Posterior cingulate gyrus (tissue), 11 donors: ENCODE measurements around the gene SH3TC1.

Experiments used
- DNase-seq, 10 donors: peaks; one replicate each; pipeline versions ENCODE4 v3.0.0 to v3.0.0-alpha.2; 2020 to 2021; ENCODE audit warnings: mixed read lengths in 3 of 10
- intact Hi-C: fragments of 100-400 bp; cut with DNase I; formaldehyde crosslinking; loops from one replicate; pipeline ENCODE4 v1.15.1; 2023

Gene SH3TC1

DNA sequence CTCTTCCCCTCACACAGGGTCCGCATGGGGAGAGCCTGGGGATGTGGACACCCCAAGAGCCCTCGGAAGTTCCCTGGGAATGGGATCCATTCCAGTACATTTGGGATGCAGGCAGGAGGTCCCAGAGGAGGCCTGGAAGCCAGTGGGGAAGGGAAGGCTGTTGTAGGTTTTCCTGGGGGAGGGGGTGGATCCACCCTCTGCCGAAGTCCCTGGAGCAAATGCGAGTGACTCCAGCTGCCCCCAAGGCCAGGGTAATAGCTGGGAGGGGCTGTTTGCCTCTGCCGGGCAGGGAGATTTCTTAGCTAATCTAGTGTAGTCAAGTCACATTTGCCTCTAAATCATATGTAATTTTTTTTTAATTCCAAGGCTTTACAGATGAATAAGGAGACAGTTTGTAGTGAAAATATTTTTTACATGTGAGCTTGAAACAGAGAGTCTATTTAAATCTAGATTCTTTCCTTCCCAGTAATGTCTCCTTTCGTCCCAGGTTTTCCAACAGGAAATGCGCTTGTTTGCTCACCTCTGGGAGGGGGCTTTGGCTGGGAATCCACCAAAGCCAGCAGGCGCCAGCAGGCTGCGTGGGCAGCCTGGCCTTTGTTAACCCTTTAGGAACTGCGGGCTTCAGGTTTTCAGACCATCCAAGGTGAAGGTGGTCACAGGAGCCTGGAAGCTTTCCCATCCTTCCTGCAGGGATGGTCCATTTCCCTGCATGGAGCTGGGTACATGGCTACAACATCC lies 26.8 kb downstream of the SH3TC1 start:
- DNase-seq, result no peak
- intact Hi-C loops, result no loop called here

GRCh38 chr4:8227201-8227770 lies 28.2 kb downstream of the SH3TC1 start:
- peak in 2 of 10 donors; percentile 75 to 77 for DNase-seq

GRCh38 chr4:8227771-8228318 lies 28.8 kb downstream of the SH3TC1 start:
- intact Hi-C loops, result no loop called here
- DNase-seq, result peak in 2 of 10 donors; percentile 69 to 85

More at GRCh38 chr4:8227201-8227770, 28.2 kb downstream of the SH3TC1 start:
- intact Hi-C loops, result no loop called here

GRCh38 chr4:8228319-8229250 lies 29.5 kb downstream of the SH3TC1 start:
- DNase-seq, result peak; percentile 25 to 92 (median 56)
- intact Hi-C loops, result no loop called here

DNA sequence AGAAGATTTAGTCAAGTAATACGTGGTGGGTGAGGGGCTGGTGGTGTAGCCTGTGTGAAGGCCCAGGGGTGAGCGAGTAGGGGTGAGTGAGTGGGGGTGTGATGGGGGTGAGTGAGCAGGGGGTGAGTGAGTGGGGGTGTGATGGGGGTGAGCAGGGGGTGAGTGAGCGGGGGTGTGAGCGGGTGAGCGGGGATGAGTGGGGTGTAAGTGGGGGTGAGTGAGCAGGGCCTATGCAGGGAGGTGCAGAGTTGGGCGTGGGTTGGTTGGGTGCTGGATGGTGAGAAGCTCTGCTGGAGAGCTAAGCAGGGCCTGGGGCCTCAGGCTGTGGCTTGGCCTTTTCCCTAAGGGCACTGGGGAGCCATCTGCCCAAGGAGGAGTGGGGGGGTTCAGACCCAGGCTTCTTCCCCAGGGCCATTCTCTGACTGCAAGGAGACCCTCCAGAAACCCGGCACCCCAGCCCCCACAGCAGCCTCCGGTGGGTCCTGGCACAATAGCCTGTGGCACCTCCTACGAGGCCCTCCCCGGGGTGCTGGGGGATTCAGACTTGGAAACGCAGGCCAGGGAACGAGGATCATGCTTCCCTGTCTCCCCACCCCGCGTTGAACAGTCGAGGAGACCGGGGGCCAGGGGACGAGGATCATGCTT lies 30.4 kb downstream of the SH3TC1 start:
- intact Hi-C loops, result no loop called here
- DNase-seq, result peak in 2 of 10 donors; percentile 12 to 72

DNA sequence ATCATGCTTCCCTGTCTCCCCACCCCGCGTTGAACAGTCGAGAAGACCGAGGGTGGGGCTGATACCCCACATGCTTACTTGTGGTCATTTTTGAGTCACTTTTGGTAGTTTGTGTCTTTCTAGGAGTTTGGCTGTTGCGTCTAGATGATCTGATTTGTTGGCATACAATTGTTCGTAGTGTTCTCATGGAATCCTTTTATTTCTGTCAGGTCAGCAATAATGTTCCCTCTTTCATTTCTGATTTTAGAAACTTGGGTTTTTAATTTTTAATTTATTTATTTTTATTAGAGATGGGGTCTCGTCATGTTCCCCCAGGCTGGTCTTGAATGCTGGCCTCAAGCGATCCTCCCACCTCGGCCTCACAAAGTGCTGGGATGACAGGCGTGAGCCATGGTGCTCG lies 30.9 kb downstream of the SH3TC1 start:
- intact Hi-C loops, result no loop called here
- peak in 1 of 10 donors; percentile 11 for DNase-seq

GRCh38 chr4:8230891-8231290 lies 31.8 kb downstream of the SH3TC1 start:
- intact Hi-C loops, result no loop called here
- DNase-seq, result peak in 1 of 10 donors; percentile 10

- intact Hi-C loops, result no loop called here
- peak in 2 of 10 donors; percentile 25 to 79 for DNase-seq
Measured at GRCh38 chr4:8231551-8232049, 32.5 kb downstream of the SH3TC1 start.

DNA sequence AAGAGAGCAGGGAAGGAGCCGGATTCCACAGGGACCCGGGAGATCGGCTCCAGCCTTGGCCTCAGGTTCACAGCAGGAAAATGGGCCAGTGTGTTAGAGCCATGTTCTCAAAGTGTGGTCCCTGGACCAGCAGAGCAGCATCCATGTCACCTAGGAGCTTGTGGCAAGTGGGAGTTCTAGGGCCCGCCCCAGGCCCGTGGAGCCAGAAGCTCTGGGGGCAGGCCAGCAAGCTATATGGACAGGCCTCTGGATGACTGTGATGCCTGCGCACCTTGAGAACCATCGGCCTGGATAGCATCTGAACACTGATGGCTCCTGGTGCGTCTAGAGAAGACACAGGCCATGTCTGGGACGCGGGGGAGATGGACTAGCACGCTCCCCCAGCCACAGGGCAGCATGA lies 33.7 kb downstream of the SH3TC1 start:
- DNase-seq, result peak in 1 of 10 donors; percentile 17
- intact Hi-C loops, result no loop called here

- intact Hi-C loops, result no loop called here
- DNase-seq, result no peak
Measured at GRCh38 chr4:8233672-8234484, 34.8 kb downstream of the SH3TC1 start.

GRCh38 chr4:8234715-8235114 lies 35.6 kb downstream of the SH3TC1 start:
- intact Hi-C loops, result no loop called here
- no peak for DNase-seq

GRCh38 chr4:8235224-8235623 lies 36.1 kb downstream of the SH3TC1 start:
- DNase-seq, result peak in 1 of 10 donors; percentile 52
- intact Hi-C loops, result no loop called here

GRCh38 chr4:8235686-8236085 lies 36.6 kb downstream of the SH3TC1 start:
- peak in 1 of 10 donors; percentile 53 for DNase-seq
- intact Hi-C loops, result no loop called here

GRCh38 chr4:8236106-8236919 lies 37.2 kb downstream of the SH3TC1 start:
- intact Hi-C loops, result no loop called here

GRCh38 chr4:8236920-8237195 lies 37.8 kb downstream of the SH3TC1 start:
- peak in 1 of 10 donors; percentile 68 for DNase-seq
- intact Hi-C loops, result no loop called here

More at GRCh38 chr4:8236106-8236919, 37.2 kb downstream of the SH3TC1 start:
- peak in 3 of 10 donors; percentile 25 to 80 (median 67) for DNase-seq

DNA sequence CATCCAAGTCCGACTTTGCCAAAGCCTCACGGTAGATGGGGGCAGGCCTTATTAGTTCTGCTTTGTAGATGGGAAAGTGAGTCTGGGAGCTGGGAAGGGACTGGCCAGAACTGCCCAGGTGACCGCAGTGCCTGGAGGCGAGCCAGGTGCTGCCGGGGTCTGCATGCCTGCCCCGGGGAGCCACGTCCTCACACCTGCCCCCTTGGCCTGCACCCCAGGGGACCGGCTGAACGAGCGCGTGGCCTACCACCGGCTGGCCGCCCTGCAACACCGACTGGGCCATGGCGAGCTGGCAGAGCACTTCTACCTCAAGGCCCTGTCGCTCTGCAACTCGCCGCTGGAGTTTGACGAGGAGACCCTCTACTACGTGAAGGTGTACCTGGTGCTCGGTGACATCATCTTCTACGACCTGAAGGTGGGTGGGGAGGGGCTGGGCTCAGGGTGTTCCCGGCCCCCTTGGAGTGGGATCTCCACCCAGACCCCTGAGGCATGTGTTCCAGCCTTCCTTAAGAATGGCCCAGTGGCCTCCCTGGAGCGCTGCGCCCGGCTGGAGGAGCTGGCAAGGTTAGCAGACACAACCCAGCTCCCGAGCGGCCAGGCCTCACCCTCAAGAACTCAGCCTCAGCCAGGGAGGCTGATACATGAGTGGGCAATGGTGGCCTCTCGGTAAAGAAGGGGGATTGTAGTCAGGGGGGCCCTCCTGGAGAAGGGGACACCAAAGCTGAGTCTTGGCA lies 38.3 kb downstream of the SH3TC1 start:
- peak in 2 of 10 donors; percentile 67 to 80 for DNase-seq
- intact Hi-C loops, result no loop called here

DNA sequence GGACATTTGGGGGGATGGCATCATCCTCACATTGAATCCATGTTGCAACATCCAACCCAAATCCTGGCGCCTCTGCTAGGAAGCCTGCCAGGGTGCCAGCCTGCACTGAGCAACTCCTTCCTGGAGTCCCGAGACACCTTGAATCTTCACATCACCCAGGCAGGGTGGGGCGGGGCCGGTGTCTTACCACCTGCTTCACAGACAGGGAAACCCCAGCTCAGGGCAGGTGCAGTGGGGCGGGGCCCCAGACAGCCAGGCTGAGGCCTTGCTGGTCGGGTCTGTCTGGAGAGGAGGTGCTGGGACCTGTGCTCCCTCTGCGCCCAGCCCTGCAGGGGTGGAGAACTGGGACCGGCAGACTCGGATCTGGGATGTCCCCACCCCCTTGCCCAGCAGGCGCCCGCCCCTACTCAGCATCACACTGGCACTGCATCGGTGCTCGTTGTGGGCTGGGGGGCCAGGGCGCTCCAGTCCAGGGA lies 39.0 kb downstream of the SH3TC1 start:
- peak in 3 of 10 donors; percentile 23 to 80 (median 70) for DNase-seq
- intact Hi-C loops, result no loop called here
